Measurements from ENCODE around the gene FOXC1.

The FOXC1 gene

DNA sequence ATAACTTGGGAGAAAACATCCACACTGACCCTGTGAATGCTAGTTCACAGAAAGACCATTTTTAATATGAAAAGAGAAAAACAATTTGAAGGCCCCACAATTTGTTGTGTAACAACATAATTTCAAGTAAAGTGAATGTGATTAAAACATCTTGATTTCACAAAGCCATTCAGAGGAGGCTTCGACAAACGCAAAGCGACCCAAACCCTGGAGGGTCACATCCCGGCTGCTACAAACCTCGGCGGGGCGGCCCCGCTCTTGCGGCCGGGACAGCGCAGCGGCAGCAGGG lies 14.0 kb downstream of the FOXC1 start:
- Histone ChIP-seq H3K27me3 (ENCODE audit: control insufficient read depth in 2 of 2, insufficient read depth in 2 of 2, low read length in 2 of 2) (peaks cover 6 to 20% of the 10 kb centered on the region in 2 donors), H3K4me3 (ENCODE audit: low read length in 2 of 2) (no peak overlapping the region), H3K9me3 (ENCODE audit: control insufficient read depth in 2 of 2, low read length in 2 of 2) (no peaks in the 10 kb centered on the region), H3K36me3 (ENCODE audit: control insufficient read depth in 2 of 2, insufficient read depth in 2 of 2, low read length in 2 of 2) (peaks cover 6 to 8% of the 10 kb centered on the region in 2 donors), H3K9ac (ENCODE audit: low read depth in 1 of 2, low read length in 2 of 2) (no peak overlapping the region), H3K4me1 (ENCODE audit: control insufficient read depth in 2 of 2, insufficient read depth in 2 of 2, low read length in 2 of 2) (peaks cover 2 to 4% of the 10 kb centered on the region in 2 donors), H3K27ac (ENCODE audit: low read depth in 2 of 2, low read length in 2 of 2) (no peak overlapping the region)

DNA sequence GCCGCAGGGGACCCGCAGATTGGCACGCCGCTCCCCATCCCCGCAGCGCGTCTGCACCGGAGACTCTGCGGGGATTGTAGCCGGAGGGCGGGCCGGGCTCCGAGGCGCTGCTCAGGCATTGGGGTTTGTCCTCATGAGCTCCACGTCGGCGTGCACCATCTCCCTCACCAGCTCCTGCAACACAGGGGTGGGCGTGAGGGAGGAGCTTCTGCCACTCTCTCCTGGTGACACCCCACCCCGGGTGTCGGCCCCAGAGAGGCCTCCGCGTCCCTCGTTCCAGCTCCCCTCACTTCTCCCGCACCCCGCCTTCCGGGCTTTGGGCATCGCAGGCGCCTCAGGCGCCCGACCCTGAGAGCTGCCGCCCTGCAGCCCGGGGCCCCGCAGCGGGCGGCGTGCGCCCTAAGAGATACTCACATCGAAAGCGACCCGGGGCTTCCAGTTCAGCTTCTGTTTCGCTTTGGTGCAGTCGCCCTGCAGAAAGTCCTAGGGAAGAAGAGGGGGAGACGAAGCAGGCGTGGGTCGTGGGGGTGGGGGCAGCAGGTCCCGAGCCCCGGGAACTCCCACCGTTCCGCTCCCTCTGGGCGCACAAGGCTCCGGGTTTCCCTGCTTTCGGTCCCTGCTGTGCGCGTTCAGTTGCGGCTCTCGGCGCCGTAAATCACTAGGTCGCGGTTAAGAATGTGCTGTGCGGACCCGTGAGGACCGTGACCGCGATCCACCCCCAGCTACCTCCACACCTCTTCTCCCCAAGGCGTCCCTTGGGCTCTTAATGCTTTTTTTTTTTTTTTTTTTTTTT lies 14.5 kb downstream of the FOXC1 start:
- H3K36me3 ChIP-seq (ENCODE audit: control insufficient read depth in 2 of 2, insufficient read depth in 2 of 2, low read length in 2 of 2), result peaks cover 6 to 8% of the 10 kb centered on the region in 2 donors
- H3K4me3 ChIP-seq (ENCODE audit: low read length in 2 of 2), result peak overlapping the region; percentile 30 to 56
- H3K9me3 ChIP-seq (ENCODE audit: control insufficient read depth in 2 of 2, low read length in 2 of 2), result no peaks in the 10 kb centered on the region
- no peak overlapping the region for H3K9ac ChIP-seq (ENCODE audit: low read depth in 1 of 2, low read length in 2 of 2)
- H3K4me1 ChIP-seq (ENCODE audit: control insufficient read depth in 2 of 2, insufficient read depth in 2 of 2, low read length in 2 of 2), result peaks cover 2 to 4% of the 10 kb centered on the region in 2 donors
- H3K27ac ChIP-seq (ENCODE audit: low read depth in 2 of 2, low read length in 2 of 2), result no peak overlapping the region
- H3K27me3 ChIP-seq (ENCODE audit: control insufficient read depth in 2 of 2, insufficient read depth in 2 of 2, low read length in 2 of 2), result peaks cover 6 to 20% of the 10 kb centered on the region in 2 donors

DNA sequence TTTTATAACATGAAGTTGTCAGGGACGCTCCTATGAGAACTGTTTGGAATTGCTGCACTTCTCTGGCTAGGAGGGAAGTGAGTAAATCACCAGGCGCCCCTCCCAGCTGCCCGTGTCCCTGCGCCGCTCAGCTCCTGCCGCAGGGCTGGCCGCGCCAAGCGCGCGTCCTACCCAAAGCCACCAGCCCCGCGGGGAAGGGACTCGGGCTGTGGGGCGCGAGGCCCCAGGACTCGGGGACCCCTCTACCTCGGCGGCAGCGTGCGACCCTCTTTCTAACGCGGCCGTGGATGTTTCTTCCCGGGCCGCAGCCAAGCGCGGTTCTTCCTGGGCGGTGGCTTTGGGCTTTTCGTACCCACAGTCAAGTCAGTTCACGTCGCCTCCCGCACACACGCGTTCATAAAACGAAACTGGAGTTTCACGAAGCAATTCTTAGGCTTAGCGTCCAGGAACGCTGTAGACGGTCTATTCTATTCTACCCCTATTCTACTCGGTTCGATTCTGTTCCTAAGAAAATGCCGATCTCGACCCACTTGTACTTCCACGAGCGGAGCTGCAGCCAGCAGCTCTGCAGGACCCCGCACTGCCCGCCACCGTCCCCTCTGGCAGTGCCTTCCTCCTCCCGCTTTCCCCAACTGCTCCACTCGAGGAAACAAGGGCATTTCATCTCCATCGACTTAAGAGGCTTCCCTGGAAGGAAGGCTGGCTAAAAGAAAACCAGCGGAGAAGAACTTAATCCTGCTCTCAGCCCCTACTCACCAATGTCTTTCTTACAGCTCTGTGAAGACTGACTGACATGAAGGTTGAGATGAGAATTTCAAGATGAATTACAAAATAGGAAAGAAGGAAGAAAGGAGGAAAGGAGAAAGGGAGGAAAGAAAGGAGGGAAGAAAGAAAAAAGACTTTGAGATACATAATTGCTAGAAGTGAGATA lies 15.4 kb downstream of the FOXC1 start:
- H3K36me3 ChIP-seq (ENCODE audit: control insufficient read depth in 2 of 2, insufficient read depth in 2 of 2, low read length in 2 of 2), result peaks cover 6 to 8% of the 10 kb centered on the region in 2 donors
- H3K4me3 ChIP-seq (ENCODE audit: low read length in 2 of 2), result peak overlapping the region; percentile 48 to 62
- peaks cover 1 to 4% of the 10 kb centered on the region in 2 donors for H3K4me1 ChIP-seq (ENCODE audit: control insufficient read depth in 2 of 2, insufficient read depth in 2 of 2, low read length in 2 of 2)
- no peak overlapping the region for H3K27ac ChIP-seq (ENCODE audit: low read depth in 2 of 2, low read length in 2 of 2)
- H3K27me3 ChIP-seq (ENCODE audit: control insufficient read depth in 2 of 2, insufficient read depth in 2 of 2, low read length in 2 of 2), result peaks cover 6 to 20% of the 10 kb centered on the region in 2 donors
- no peak overlapping the region for H3K9ac ChIP-seq (ENCODE audit: low read depth in 1 of 2, low read length in 2 of 2)
- H3K9me3 ChIP-seq (ENCODE audit: control insufficient read depth in 2 of 2, low read length in 2 of 2), result no peaks in the 10 kb centered on the region

DNA sequence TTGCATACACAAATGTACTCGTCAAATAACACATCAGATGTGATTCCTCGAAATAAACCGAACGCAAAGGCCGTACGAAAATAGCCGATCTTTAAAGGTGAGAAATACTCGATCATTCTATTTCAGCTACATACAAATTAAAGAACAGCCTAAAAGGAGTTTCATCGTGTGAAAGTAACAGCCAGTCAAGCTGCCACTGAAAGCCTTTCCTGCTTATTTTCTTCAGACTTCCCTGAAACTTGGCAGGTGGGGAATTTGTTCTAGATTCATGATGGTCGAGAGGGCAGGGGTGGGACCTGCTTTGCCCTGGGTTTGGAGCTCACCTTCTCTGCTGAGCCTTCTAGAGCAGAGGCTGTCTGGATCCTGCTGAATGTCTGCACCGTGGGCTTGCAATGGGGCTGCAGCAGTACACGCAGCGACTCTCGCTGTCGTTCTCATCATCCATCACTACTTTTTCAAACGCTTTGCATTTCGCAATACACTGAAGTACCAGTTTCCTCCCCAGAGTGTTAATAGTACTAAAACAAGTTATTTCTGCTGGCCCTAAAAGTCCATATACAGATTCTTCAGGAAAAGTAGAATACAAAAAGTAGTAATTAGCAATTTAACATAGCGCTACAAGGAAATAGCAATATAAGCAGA lies 16.2 kb downstream of the FOXC1 start:
- Histone ChIP-seq H3K9ac (ENCODE audit: low read depth in 1 of 2, low read length in 2 of 2) (no peak overlapping the region), H3K4me1 (ENCODE audit: control insufficient read depth in 2 of 2, insufficient read depth in 2 of 2, low read length in 2 of 2) (peaks cover 0 to 4% of the 10 kb centered on the region in 2 donors), H3K4me3 (ENCODE audit: low read length in 2 of 2) (no peak overlapping the region), H3K27ac (ENCODE audit: low read depth in 2 of 2, low read length in 2 of 2) (no peak overlapping the region), H3K9me3 (ENCODE audit: control insufficient read depth in 2 of 2, low read length in 2 of 2) (no peaks in the 10 kb centered on the region), H3K27me3 (ENCODE audit: control insufficient read depth in 2 of 2, insufficient read depth in 2 of 2, low read length in 2 of 2) (peaks cover 6 to 20% of the 10 kb centered on the region in 2 donors), H3K36me3 (ENCODE audit: control insufficient read depth in 2 of 2, insufficient read depth in 2 of 2, low read length in 2 of 2) (peaks cover 6 to 8% of the 10 kb centered on the region in 2 donors)

DNA sequence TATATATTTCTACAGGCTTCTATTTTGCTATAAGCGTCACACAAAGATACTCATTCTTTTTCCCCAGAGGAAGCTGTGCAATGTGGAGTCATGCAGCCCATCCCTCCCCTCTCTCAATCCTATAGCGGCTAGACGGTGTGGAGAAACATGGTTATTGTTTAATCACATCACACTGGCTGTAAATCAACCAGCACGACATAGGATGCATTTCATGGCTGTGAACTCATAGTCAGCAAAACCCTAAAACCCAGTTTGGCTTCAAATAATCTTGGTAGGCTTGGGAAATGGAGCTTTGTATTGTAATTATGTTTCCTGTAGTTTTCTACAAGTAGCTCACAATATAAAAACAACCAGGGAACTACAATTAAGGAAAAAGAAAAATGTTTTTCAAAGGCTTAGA lies 16.8 kb downstream of the FOXC1 start:
- H3K27ac ChIP-seq (ENCODE audit: low read depth in 2 of 2, low read length in 2 of 2), result no peak overlapping the region
- peaks cover 6 to 8% of the 10 kb centered on the region in 2 donors for H3K36me3 ChIP-seq (ENCODE audit: control insufficient read depth in 2 of 2, insufficient read depth in 2 of 2, low read length in 2 of 2)
- no peak overlapping the region for H3K9ac ChIP-seq (ENCODE audit: low read depth in 1 of 2, low read length in 2 of 2)
- no peak overlapping the region for H3K4me3 ChIP-seq (ENCODE audit: low read length in 2 of 2)
- H3K9me3 ChIP-seq (ENCODE audit: control insufficient read depth in 2 of 2, low read length in 2 of 2), result no peaks in the 10 kb centered on the region
- peaks cover 6 to 18% of the 10 kb centered on the region in 2 donors for H3K27me3 ChIP-seq (ENCODE audit: control insufficient read depth in 2 of 2, insufficient read depth in 2 of 2, low read length in 2 of 2)
- peaks cover 0 to 4% of the 10 kb centered on the region in 2 donors for H3K4me1 ChIP-seq (ENCODE audit: control insufficient read depth in 2 of 2, insufficient read depth in 2 of 2, low read length in 2 of 2)

DNA sequence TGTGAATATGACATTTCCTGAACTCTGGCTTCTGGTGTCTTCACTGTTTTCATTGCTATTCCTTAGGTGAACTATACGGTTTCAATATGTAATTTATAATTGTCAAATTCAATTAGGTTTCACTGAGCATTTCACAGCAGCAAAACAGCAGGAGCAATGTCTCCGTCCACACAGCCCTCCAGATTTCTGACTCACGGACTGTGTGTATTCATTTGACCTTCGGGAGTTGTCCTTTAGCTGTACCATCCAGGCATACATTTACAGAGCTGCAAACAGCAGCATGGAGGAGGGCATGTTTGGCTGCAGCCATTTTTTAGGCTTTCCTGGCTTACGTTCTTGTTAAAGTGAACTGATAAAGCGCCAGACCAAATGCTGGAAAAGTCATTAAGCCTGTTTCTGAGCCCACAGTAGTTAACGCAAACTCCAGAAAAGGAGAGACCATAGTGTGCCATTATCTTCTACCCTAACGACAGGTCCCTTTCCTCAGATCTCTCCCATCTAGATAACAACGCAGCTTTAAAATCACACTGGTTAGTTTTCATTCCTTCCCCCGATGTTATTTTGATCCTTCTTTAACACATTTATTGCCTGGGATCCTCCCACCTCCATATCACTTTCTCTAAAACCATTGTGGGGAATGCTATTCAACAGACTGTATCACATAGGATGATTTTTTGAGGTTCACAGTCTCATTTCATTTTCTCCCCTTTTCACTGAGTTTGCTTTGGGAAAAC lies 18.3 kb downstream of the FOXC1 start:
- Histone ChIP-seq H3K4me1 (ENCODE audit: control insufficient read depth in 2 of 2, insufficient read depth in 2 of 2, low read length in 2 of 2) (peaks cover 0 to 4% of the 10 kb centered on the region in 2 donors), H3K9ac (ENCODE audit: low read depth in 1 of 2, low read length in 2 of 2) (no peak overlapping the region), H3K9me3 (ENCODE audit: control insufficient read depth in 2 of 2, low read length in 2 of 2) (no peaks in the 10 kb centered on the region), H3K27me3 (ENCODE audit: control insufficient read depth in 2 of 2, insufficient read depth in 2 of 2, low read length in 2 of 2) (peaks cover 6 to 14% of the 10 kb centered on the region in 2 donors), H3K36me3 (ENCODE audit: control insufficient read depth in 2 of 2, insufficient read depth in 2 of 2, low read length in 2 of 2) (peaks cover 2 to 4% of the 10 kb centered on the region in 2 donors), H3K27ac (ENCODE audit: low read depth in 2 of 2, low read length in 2 of 2) (no peak overlapping the region), H3K4me3 (ENCODE audit: low read length in 2 of 2) (no peak overlapping the region)

DNA sequence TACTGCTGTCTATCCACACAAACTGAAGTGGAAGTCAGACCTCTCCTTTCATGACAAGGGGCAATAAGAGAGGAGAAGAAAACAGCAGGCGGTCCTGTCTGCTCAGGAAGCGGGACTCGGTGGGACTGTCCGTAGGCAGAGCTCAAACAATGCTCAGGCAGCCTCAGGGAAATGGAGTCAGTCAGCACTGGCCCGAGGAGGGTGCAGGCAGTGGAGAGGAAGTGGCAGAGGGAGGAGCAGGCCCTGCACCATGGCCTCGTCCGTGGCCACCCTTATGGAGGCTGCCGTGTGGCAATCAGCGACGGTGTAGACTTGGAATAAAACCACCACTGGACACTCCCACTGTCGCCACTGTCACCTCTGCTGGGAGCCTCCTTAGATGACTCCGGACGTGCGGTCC lies 19.6 kb downstream of the FOXC1 start:
- peaks cover 6 to 14% of the 10 kb centered on the region in 2 donors for H3K27me3 ChIP-seq (ENCODE audit: control insufficient read depth in 2 of 2, insufficient read depth in 2 of 2, low read length in 2 of 2)

DNA sequence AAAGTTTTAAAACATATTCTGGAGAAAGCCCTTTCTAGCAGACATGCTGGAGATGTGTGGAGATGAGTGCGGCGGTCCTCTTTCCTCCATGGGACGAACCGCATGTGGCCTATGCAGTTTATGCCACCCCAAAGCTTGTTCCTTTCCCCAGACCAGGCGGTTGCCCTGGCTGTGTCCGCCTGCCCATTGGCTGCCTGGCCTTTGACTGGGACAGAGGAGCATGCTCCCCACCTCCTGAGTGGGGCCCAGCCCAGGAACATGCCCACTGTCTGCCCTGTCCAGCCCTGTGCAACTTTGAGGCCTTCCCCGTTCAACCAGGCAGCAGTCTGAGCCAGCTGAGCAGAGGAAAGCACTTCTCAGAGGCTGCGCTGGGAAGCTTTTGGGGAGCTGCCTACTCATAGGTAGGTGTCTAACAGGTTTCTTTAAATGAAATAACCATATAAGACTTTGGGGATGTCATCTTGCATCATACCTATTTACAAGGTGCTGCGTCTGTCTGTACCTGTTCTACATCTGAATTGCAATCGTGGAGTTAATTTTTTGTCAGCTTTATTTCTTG lies 20.6 kb downstream of the FOXC1 start:
- Histone ChIP-seq H3K27me3 (ENCODE audit: control insufficient read depth in 2 of 2, insufficient read depth in 2 of 2, low read length in 2 of 2) (peaks cover 6 to 13% of the 10 kb centered on the region in 2 donors), H3K9ac (ENCODE audit: low read depth in 1 of 2, low read length in 2 of 2) (no peak overlapping the region)

More for the DNA sequence above, 19.6 kb downstream of the FOXC1 start:
- peaks cover 0 to 4% of the 10 kb centered on the region in 2 donors for H3K4me1 ChIP-seq (ENCODE audit: control insufficient read depth in 2 of 2, insufficient read depth in 2 of 2, low read length in 2 of 2)
- no peak overlapping the region for H3K9ac ChIP-seq (ENCODE audit: low read depth in 1 of 2, low read length in 2 of 2)
- no peaks in the 10 kb centered on the region for H3K36me3 ChIP-seq (ENCODE audit: control insufficient read depth in 2 of 2, insufficient read depth in 2 of 2, low read length in 2 of 2)
- H3K4me3 ChIP-seq (ENCODE audit: low read length in 2 of 2), result no peak overlapping the region
- no peak overlapping the region for H3K27ac ChIP-seq (ENCODE audit: low read depth in 2 of 2, low read length in 2 of 2)
- H3K9me3 ChIP-seq (ENCODE audit: control insufficient read depth in 2 of 2, low read length in 2 of 2), result no peaks in the 10 kb centered on the region

DNA sequence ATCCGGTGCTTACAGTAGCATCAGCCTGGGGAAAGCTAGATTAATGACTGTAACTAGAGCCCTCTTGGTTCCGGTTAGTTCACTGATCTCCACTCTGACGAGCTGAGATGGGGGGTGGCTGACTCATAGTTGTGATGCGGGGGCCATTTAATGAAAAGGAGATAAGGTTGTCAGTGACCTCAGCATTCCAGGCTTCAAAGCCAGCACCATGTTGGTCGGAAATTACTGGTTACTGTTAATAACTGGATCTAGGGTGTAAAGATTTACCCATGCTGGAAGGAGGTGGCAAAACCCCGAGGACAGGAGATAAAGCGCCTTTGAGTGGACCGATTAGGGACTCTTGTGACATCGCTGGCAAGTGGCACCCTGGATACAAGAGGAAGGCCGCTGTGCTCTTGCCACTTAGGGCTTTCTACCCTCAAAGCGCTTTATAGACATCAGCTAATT lies 21.1 kb downstream of the FOXC1 start:
- H3K4me3 ChIP-seq (ENCODE audit: low read length in 2 of 2), result no peak overlapping the region

More for the DNA sequence above, 20.6 kb downstream of the FOXC1 start:
- Histone ChIP-seq H3K4me1 (ENCODE audit: control insufficient read depth in 2 of 2, insufficient read depth in 2 of 2, low read length in 2 of 2) (peaks cover 0 to 1% of the 10 kb centered on the region in 2 donors), H3K4me3 (ENCODE audit: low read length in 2 of 2) (no peak overlapping the region), H3K9me3 (ENCODE audit: control insufficient read depth in 2 of 2, low read length in 2 of 2) (no peaks in the 10 kb centered on the region), H3K36me3 (ENCODE audit: control insufficient read depth in 2 of 2, insufficient read depth in 2 of 2, low read length in 2 of 2) (no peaks in the 10 kb centered on the region), H3K27ac (ENCODE audit: low read depth in 2 of 2, low read length in 2 of 2) (no peak overlapping the region)

More for the DNA sequence above, 21.1 kb downstream of the FOXC1 start:
- Histone ChIP-seq H3K9me3 (ENCODE audit: control insufficient read depth in 2 of 2, low read length in 2 of 2) (no peaks in the 10 kb centered on the region), H3K36me3 (ENCODE audit: control insufficient read depth in 2 of 2, insufficient read depth in 2 of 2, low read length in 2 of 2) (no peaks in the 10 kb centered on the region), H3K9ac (ENCODE audit: low read depth in 1 of 2, low read length in 2 of 2) (no peak overlapping the region), H3K4me1 (ENCODE audit: control insufficient read depth in 2 of 2, insufficient read depth in 2 of 2, low read length in 2 of 2) (no peaks in the 10 kb centered on the region), H3K27me3 (ENCODE audit: control insufficient read depth in 2 of 2, insufficient read depth in 2 of 2, low read length in 2 of 2) (peaks cover 6 to 10% of the 10 kb centered on the region in 2 donors), H3K27ac (ENCODE audit: low read depth in 2 of 2, low read length in 2 of 2) (no peak overlapping the region)
